NCI-H345 (cell line): Measurements from ENCODE around the gene CEP57.
"Not testable (repeated sequence)": the region's sequence is repeated elsewhere in the genome, so short reads cannot be mapped to it uniquely, and the experiment has no call there.

Source experiments
- DNase-seq: peaks from one replicate; lab custom pipeline; 2025; lab: John Stamatoyannopoulos, UW

Gene CEP57

GRCh38 chr11:95860024-95860423 is 69.7 kb downstream of the CEP57 start:
- DNase-seq = not testable (repeated sequence)

GRCh38 chr11:95863486-95864140 is 73.3 kb downstream of the CEP57 start:
- no peak for DNase-seq

DNA sequence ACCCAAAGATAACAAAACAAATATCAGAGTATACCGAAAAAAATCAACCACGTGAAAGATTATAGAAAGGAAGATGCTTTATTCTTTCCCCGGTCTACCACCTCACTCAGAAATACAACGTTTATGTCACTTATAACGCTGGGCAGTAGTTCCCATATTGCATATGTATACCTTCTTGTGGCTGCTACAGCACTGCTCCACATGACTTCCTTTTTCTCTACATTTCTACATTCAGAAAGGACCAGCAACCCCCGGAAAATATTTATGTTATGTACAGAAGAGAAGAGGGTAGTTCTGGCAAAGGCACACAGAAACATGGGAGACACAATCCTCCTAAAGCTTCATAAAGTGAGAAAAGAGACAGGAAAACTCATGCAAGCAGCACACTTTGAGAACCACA is 76.8 kb downstream of the CEP57 start:
- no peak for DNase-seq

- not testable (repeated sequence) for DNase-seq
These were observed 80.6 kb downstream of the CEP57 start for GRCh38 chr11:95870877-95871276.

DNA sequence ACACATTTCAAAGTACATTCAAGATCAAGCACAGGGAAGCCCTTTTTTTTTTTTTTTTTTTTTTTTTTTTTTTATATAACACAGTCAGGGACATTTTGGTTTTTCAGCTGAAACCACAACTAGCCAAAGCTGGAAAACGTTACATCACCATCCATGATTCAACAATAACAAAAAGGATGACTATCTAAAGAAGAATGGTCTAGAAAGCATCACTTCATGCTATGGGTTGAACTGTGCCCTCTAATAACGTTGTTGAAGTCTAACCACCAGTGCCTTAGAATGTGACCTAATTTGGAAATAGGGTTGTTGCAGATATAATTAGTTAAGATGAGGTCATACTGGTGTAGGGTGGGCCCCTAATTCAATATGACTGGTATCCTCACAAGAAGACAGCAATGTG is 87.0 kb downstream of the CEP57 start:
- no peak for DNase-seq
